Stimulated activated CD4-positive, alpha-beta T cell treated with anti-CD3 and anti-CD28 coated beads, TNF-alpha, amount 100 ng/mL, for 1 hour (primary cell): Measurements from ENCODE around the gene SMAD4.
"Not testable (repeated sequence)": the region's sequence is repeated elsewhere in the genome, so short reads cannot be mapped to it uniquely, and the experiment has no call there.

Experiments used
- DNase-seq, 3 donors: peaks; one replicate each; pipeline ENCODE4 v3.0.0-alpha.2; 2020; ENCODE audit warnings: low read depth in 3 of 3, low spot score in 1 of 3

Gene SMAD4

GRCh38 chr18:51029694-51030536 is at the start of gene SMAD4:
TSS of gene SMAD4 (plus strand) at chr18:51030213. CDS start at chr18:51047047, 16,834 bp downstream.
- peak; percentile 94 to 98 (median 97) for DNase-seq

- no peak for DNase-seq
These were observed 48.6 kb upstream of the SMAD4 start for GRCh38 chr18:50981381-50981780.

- DNase-seq: no peak
These were observed 47.8 kb upstream of the SMAD4 start for GRCh38 chr18:50982086-50982801.

- DNase-seq: no peak
These were observed 47.2 kb upstream of the SMAD4 start for GRCh38 chr18:50982802-50983179.

- DNase-seq: no peak
These were observed 43.5 kb upstream of the SMAD4 start for GRCh38 chr18:50986360-50987087.

GRCh38 chr18:50987261-50987660 is 42.8 kb upstream of the SMAD4 start:
- DNase-seq: no peak

GRCh38 chr18:50989711-50990110 is 40.3 kb upstream of the SMAD4 start:
- DNase-seq: no peak

GRCh38 chr18:50992351-50992762 is 37.7 kb upstream of the SMAD4 start:
- DNase-seq: no peak

GRCh38 chr18:50994031-50994430 is 36.0 kb upstream of the SMAD4 start:
- DNase-seq: no peak

GRCh38 chr18:51003174-51003573 is 26.8 kb upstream of the SMAD4 start:
- not testable (repeated sequence) for DNase-seq

GRCh38 chr18:51006061-51006818 is 23.8 kb upstream of the SMAD4 start:
- no peak for DNase-seq

GRCh38 chr18:51006948-51007789 is 22.8 kb upstream of the SMAD4 start:
- no peak for DNase-seq

- DNase-seq: no peak
These were observed 22.2 kb upstream of the SMAD4 start for GRCh38 chr18:51007790-51008139.

GRCh38 chr18:51009072-51009471 is 20.9 kb upstream of the SMAD4 start:
- DNase-seq: no peak

- no peak for DNase-seq
These were observed 19.8 kb upstream of the SMAD4 start for GRCh38 chr18:51010218-51010617.

GRCh38 chr18:51011709-51012108 is 18.3 kb upstream of the SMAD4 start:
- no peak for DNase-seq

GRCh38 chr18:51012441-51012840 is 17.6 kb upstream of the SMAD4 start:
- no peak for DNase-seq

- no peak for DNase-seq
These were observed 16.8 kb upstream of the SMAD4 start for GRCh38 chr18:51013259-51013658.

- no peak for DNase-seq
These were observed 12.7 kb upstream of the SMAD4 start for GRCh38 chr18:51017140-51017879.

GRCh38 chr18:51020536-51020935 is 9.5 kb upstream of the SMAD4 start:
- no peak for DNase-seq
